OCI-M1 (cell line): Measurements from ENCODE around the gene DNAJC27.

Experiments used
- DNase-seq: peaks from one replicate; lab custom pipeline; 2025; lab: John Stamatoyannopoulos, UW

DNAJC27 gene

GRCh38 chr2:24907116-24907515, 64.6 kb downstream of the DNAJC27 start:
- DNase-seq: no peak

- DNase-seq: no peak
Measured at GRCh38 chr2:24906466-24906865, 65.3 kb downstream of the DNAJC27 start.

GRCh38 chr2:24903161-24904103, 68.3 kb downstream of the DNAJC27 start:
- no peak for DNase-seq

- DNase-seq: no peak
Measured at GRCh38 chr2:24899361-24899910, 72.3 kb downstream of the DNAJC27 start.

- DNase-seq: no peak
Measured at GRCh38 chr2:24898122-24899109, 73.3 kb downstream of the DNAJC27 start.

GRCh38 chr2:24894750-24895149, 77.0 kb downstream of the DNAJC27 start:
- peak; percentile 25 for DNase-seq

GRCh38 chr2:24893934-24894333, 77.8 kb downstream of the DNAJC27 start:
- DNase-seq: no peak
